HCT116 (cell line): Measurements from ENCODE around the gene ARHGEF10L. TPM values are rescaled to one million over a fixed set of nuclear protein-coding genes. Genes with fewer than 3 reads are reported as not detected.
A peak's percentile ranks its signal among the peaks of the same experiment; 100 is the strongest.

Experiments
- ATAC-seq: fragments of 200-7000 bp; cut with Tn5 transposase; 2 replicates; pipeline ENCODE4 v1.9.1; 2020; ENCODE audit warnings: mild to moderate bottlenecking, moderate library complexity
- BruUV-seq: library from RNA; stranded (reverse); fragments of 400-500 nt; replicated peaks from 2 replicates; lab custom pipeline; 2021; lab: Mats Ljungman, UMichigan
- CTCF ChIA-PET: fragments of 300-600 bp; sonication (Branson Sonifier 250); formaldehyde crosslinking; loops from one replicate; lab custom pipeline; 2021; ENCODE audit warnings: antibody characterized with exemption; lab: Charles Lee
- POLR2A ChIA-PET: fragments of 300-600, 350-600 bp; sonication (Branson Sonifier 250); formaldehyde crosslinking; loops from one replicate; lab custom pipeline; 2021; ENCODE audit warnings: antibody characterized with exemption; lab: Charles Lee
- RAD21 ChIA-PET, 2 experiments: fragments of 300-600 bp; sonication (Branson Sonifier 250); formaldehyde crosslinking; loops; one replicate each; lab custom pipeline; 2023; ENCODE audit warnings: low total read pairs in 2 of 2; ENCODE audit not compliant: uncharacterized antibody in 2 of 2, unreplicated experiment in 2 of 2, low non-redundant PET in 1 of 2; lab: Charles Lee
- DNase-seq: peaks from one replicate; pipeline ENCODE4 v3.0.0-alpha.2; 2010; ENCODE audit warnings: low read depth, low spot score
- H2AFZ ChIP-seq: fragments of 200-600 bp; shearing (Covaris generic), sonication (generic); 2 replicates; pipeline ENCODE4 v1.6.1; 2017; ENCODE audit warnings: low read depth, mixed run types, mixed read lengths, antibody characterized with exemption, low read length; ENCODE audit not compliant: poor library complexity, severe bottlenecking
- H3K27ac ChIP-seq: 2 replicates; pipeline ENCODE4 v1.5.1; 2012; ENCODE audit warnings: low read depth, low read length
- H3K27me3 ChIP-seq: fragments of 200-600 bp; sonication (generic); 2 replicates; pipeline ENCODE4 v1.6.1; 2016; ENCODE audit warnings: mixed run types, low read length, mixed read lengths; ENCODE audit not compliant: insufficient read depth
- H3K36me3 ChIP-seq, 2 experiments: fragments of 200-500 bp in 1 of 2; fragments of 200-600 bp in 1 of 2; sonication (Bioruptor generic) in 1 of 2; sonication (generic) in 1 of 2; 2 replicates each; pipeline versions ENCODE4 v1.5.1 to v1.6.1; 2014 to 2016; ENCODE audit warnings: low read length in 2 of 2, inconsistent platforms in 1 of 2, mixed read lengths in 1 of 2, mixed run types in 1 of 2; ENCODE audit not compliant: insufficient read depth in 2 of 2, control insufficient read depth in 1 of 2
- H3K4me1 ChIP-seq, 2 experiments: fragments of 200-600 bp in 1 of 2; sonication (generic) in 1 of 2; 2 replicates each; pipeline versions ENCODE4 v1.5.1 to v1.6.1; 2012 to 2017; ENCODE audit warnings: low read length in 2 of 2, inconsistent platforms in 1 of 2, mild to moderate bottlenecking in 1 of 2, mixed read lengths in 1 of 2, mixed run types in 1 of 2, moderate library complexity in 1 of 2; ENCODE audit not compliant: insufficient read depth in 2 of 2, control insufficient read depth in 1 of 2
- H3K4me2 ChIP-seq: fragments of 200-600 bp; sonication (generic); 2 replicates; pipeline ENCODE4 v1.6.1; 2017; ENCODE audit warnings: mixed run types, low read length, mixed read lengths
- H3K4me3 ChIP-seq, 2 experiments: fragments of 200-600 bp in 1 of 2; sonication (generic) in 1 of 2; replicated peaks in 1 of 2; 2 replicates each; pipeline ENCODE4 v1.5.1; 2011 to 2016; ENCODE audit warnings: low read length in 2 of 2, control low read depth in 1 of 2, low read depth in 1 of 2, mild to moderate bottlenecking in 1 of 2, mixed read lengths in 1 of 2, mixed run types in 1 of 2
- H3K79me2 ChIP-seq: fragments of 200-600 bp; sonication (generic); 2 replicates; pipeline ENCODE4 v1.6.1; 2017; ENCODE audit warnings: mild to moderate bottlenecking, mixed run types, low read length, moderate library complexity, mixed read lengths; ENCODE audit not compliant: insufficient read depth
- H3K9ac ChIP-seq: fragments of 200-600 bp; sonication (generic); 2 replicates; pipeline ENCODE4 v1.6.1; 2016; ENCODE audit warnings: low read length, mixed read lengths
- H3K9me2 ChIP-seq: fragments of 200-600 bp; sonication (generic), shearing (Covaris generic); 2 replicates; pipeline ENCODE4 v1.6.1; 2017; ENCODE audit warnings: mixed run types, mild to moderate bottlenecking, moderate library complexity; ENCODE audit not compliant: insufficient read depth
- H3K9me3 ChIP-seq, 2 experiments: fragments of 200-500 bp in 1 of 2; fragments of 200-600 bp in 1 of 2; sonication (Bioruptor generic) in 1 of 2; sonication (generic) in 1 of 2; 2 replicates each; pipeline ENCODE4 v1.6.1; 2014 to 2017; ENCODE audit warnings: low read length in 2 of 2, mixed read lengths in 2 of 2, inconsistent platforms in 1 of 2, low read depth in 1 of 2, mild to moderate bottlenecking in 1 of 2, mixed run types in 1 of 2, moderate library complexity in 1 of 2; ENCODE audit not compliant: control insufficient read depth in 1 of 2, insufficient read depth in 1 of 2
- H4K20me1 ChIP-seq: fragments of 200-600 bp; sonication (generic), shearing (Covaris generic); 2 replicates; pipeline ENCODE4 v1.6.1; 2017; ENCODE audit warnings: mixed run types, mild to moderate bottlenecking, moderate library complexity; ENCODE audit not compliant: insufficient read depth
- EZH2phosphoT487 ChIP-seq: fragments of 200-600 bp; IDR thresholded peaks from 2 replicates; pipeline ENCODE4 v1.6.1; 2018; ENCODE audit warnings: antibody characterized with exemption, borderline replicate concordance
- JUND ChIP-seq: IDR thresholded peaks from 2 replicates; pipeline ENCODE4 v1.6.1; 2012
- ZNF274 ChIP-seq: fragments of 200-500 bp; sonication (Bioruptor generic); IDR thresholded peaks from 2 replicates; pipeline ENCODE4 v1.6.1; 2014; ENCODE audit warnings: mild to moderate bottlenecking, low read depth, low read length, inconsistent platforms
- intact Hi-C: fragments of 100-400 bp; cut with micrococcal nuclease; formaldehyde crosslinking; loops from 2 replicates; pipeline ENCODE4 v1.10.0; 2022
- total RNA-seq: library from RNA; stranded (reverse); gene quantifications from one replicate; pipeline ENCODE4 v1.2.1, GENCODE V29; 2021; ENCODE audit not compliant: unreplicated experiment
- TF ChIP-seq, protein P1 (sequence below): IDR thresholded peaks from 2 replicates; pipeline ENCODE4 v1.6.1; 2011; ENCODE audit warnings: mild to moderate bottlenecking, low read length, moderate library complexity; ENCODE audit not compliant: insufficient replicate concordance; ENCODE audit errors: extremely low read depth
- TF ChIP-seq, protein P2 (sequence below), 3 experiments: fragments of 200-600 bp in 1 of 3; sonication (generic) in 1 of 3; IDR thresholded peaks in 2 of 3; conservative IDR thresholded peaks in 1 of 3; 2 replicates each; pipeline ENCODE4 v1.5.1; 2012 to 2017; ENCODE audit warnings: low read depth in 2 of 3, low read length in 2 of 3, antibody characterized with exemption in 1 of 3, borderline replicate concordance in 1 of 3, control low read depth in 1 of 3, mild to moderate bottlenecking in 1 of 3, mixed read lengths in 1 of 3, mixed run types in 1 of 3, moderate library complexity in 1 of 3; ENCODE audit not compliant: insufficient read depth in 1 of 3

The ARHGEF10L gene
- total RNA-seq, 1 experiment from 2014 or later = 14.7 TPM

- Histone ChIP-seq H3K27ac (no peak overlapping the region), H3K27me3 (no peaks in the 10 kb centered on the region), H4K20me1 (no peaks in the 10 kb centered on the region), H3K36me3 (no peaks in the 10 kb centered on the region)
- POLR2A ChIA-PET = interaction anchor here (0.9 kb wide), 1 partner anchor 14 kb away, joined by 3 read pairs; no protein-coding TSS in a partner anchor
- intact Hi-C loops = no loop called here
- TF ChIP-seq, protein P1, sequence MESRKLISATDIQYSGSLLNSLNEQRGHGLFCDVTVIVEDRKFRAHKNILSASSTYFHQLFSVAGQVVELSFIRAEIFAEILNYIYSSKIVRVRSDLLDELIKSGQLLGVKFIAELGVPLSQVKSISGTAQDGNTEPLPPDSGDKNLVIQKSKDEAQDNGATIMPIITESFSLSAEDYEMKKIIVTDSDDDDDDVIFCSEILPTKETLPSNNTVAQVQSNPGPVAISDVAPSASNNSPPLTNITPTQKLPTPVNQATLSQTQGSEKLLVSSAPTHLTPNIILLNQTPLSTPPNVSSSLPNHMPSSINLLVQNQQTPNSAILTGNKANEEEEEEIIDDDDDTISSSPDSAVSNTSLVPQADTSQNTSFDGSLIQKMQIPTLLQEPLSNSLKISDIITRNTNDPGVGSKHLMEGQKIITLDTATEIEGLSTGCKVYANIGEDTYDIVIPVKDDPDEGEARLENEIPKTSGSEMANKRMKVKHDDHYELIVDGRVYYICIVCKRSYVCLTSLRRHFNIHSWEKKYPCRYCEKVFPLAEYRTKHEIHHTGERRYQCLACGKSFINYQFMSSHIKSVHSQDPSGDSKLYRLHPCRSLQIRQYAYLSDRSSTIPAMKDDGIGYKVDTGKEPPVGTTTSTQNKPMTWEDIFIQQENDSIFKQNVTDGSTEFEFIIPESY = no peak
- TF ChIP-seq, protein P2, sequence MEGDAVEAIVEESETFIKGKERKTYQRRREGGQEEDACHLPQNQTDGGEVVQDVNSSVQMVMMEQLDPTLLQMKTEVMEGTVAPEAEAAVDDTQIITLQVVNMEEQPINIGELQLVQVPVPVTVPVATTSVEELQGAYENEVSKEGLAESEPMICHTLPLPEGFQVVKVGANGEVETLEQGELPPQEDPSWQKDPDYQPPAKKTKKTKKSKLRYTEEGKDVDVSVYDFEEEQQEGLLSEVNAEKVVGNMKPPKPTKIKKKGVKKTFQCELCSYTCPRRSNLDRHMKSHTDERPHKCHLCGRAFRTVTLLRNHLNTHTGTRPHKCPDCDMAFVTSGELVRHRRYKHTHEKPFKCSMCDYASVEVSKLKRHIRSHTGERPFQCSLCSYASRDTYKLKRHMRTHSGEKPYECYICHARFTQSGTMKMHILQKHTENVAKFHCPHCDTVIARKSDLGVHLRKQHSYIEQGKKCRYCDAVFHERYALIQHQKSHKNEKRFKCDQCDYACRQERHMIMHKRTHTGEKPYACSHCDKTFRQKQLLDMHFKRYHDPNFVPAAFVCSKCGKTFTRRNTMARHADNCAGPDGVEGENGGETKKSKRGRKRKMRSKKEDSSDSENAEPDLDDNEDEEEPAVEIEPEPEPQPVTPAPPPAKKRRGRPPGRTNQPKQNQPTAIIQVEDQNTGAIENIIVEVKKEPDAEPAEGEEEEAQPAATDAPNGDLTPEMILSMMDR (IDR thresholded peaks at IDR 0.05 in 2 of 3, conservative IDR thresholded peaks at IDR 0.05 in 1 of 3; ENCODE audit: borderline replicate concordance in 1 of 3, insufficient read depth in 1 of 3, low read depth in 2 of 3, low read length in 2 of 3) = no peak
- TF ChIP-seq ZNF274 (no peak), JUND (no peak), EZH2phosphoT487 (no peak)
- TF ChIP-seq, all 23 proteins: peak for 0
- CTCF ChIA-PET = no interaction called here
- no peak overlapping the region for H3K9ac ChIP-seq
- H3K9me3 ChIP-seq = no peaks in the 10 kb centered on the region
- no peaks in the 10 kb centered on the region for H3K9me2 ChIP-seq
- H3K4me2 ChIP-seq = peak overlapping the region; percentile 53
- no peak overlapping the region for H2AFZ ChIP-seq
- H3K79me2 ChIP-seq = peaks cover 17% of the 10 kb centered on the region
- no peak overlapping the region for H3K4me3 ChIP-seq
- H3K4me1 ChIP-seq = peaks cover 43 to 77% of the 10 kb centered on the region in 2 experiments
- no TSS peak for BruUV-seq
- ATAC-seq (no peak), DNase-seq (no peak)
- RAD21 ChIA-PET = no interaction called here
These were observed 12.3 kb downstream of the ARHGEF10L start for GRCh38 chr1:17551755-17552234.
